T47D (cell line): ENCODE measurements around the gene STPG1.

ENCODE experiments used
- DNase-seq, 2 experiments: peaks; one replicate each; pipeline versions ENCODE4 v3.0.0 to v3.0.0-alpha.2; 2011 to 2012; ENCODE audit warnings: low read depth in 1 of 2, low spot score in 1 of 2
- JUND ChIP-seq: IDR thresholded peaks from 2 replicates; pipeline ENCODE4 v1.6.1; 2012; ENCODE audit warnings: low read depth
- in situ Hi-C: cut with HindIII; loops from 2 replicates; pipeline ENCODE4 v1.10.0; 2016; ENCODE audit warnings: low sequenced_read_pairs, low pct_unique_long_range_greater_than_20kb

The STPG1 gene

GRCh38 chr1:24366707-24367106 is 46.9 kb downstream of the STPG1 start:
- TF ChIP-seq JUND: no peak
- in situ Hi-C loops: no loop called here
- no peak for DNase-seq

- TF ChIP-seq JUND: no peak
- in situ Hi-C loops: no loop called here
- no peak for DNase-seq
Measured at GRCh38 chr1:24364975-24365678, 48.5 kb downstream of the STPG1 start.

GRCh38 chr1:24364605-24364974 is 49.0 kb downstream of the STPG1 start:
- in situ Hi-C loops: no loop called here
- DNase-seq: no peak
- no peak for TF ChIP-seq JUND

GRCh38 chr1:24363994-24364393 is 49.6 kb downstream of the STPG1 start:
- DNase-seq: no peak
- no peak for TF ChIP-seq JUND
- in situ Hi-C loops: no loop called here

GRCh38 chr1:24362982-24363614 is 50.5 kb downstream of the STPG1 start:
- TF ChIP-seq JUND: no peak
- in situ Hi-C loops: no loop called here
- DNase-seq: no peak

GRCh38 chr1:24362396-24362795 is 51.2 kb downstream of the STPG1 start:
- TF ChIP-seq JUND: no peak
- DNase-seq: no peak
- in situ Hi-C loops: no loop called here

- no peak for DNase-seq
- TF ChIP-seq JUND: no peak
- in situ Hi-C loops: no loop called here
Measured at GRCh38 chr1:24361811-24362210, 51.8 kb downstream of the STPG1 start.

GRCh38 chr1:24360681-24361080 is 52.9 kb downstream of the STPG1 start:
- in situ Hi-C loops: no loop called here
- no peak for TF ChIP-seq JUND
- DNase-seq: no peak

- in situ Hi-C loops: no loop called here
Measured at GRCh38 chr1:24357038-24357437, 56.5 kb downstream of the STPG1 start.

GRCh38 chr1:24355466-24355865 is 58.1 kb downstream of the STPG1 start:
- no peak for DNase-seq
- no peak for TF ChIP-seq JUND
- in situ Hi-C loops: no loop called here

More at GRCh38 chr1:24357038-24357437, 56.5 kb downstream of the STPG1 start:
- TF ChIP-seq JUND: no peak
- DNase-seq: no peak

GRCh38 chr1:24353292-24353891 is 60.2 kb downstream of the STPG1 start:
- in situ Hi-C loops: no loop called here
- DNase-seq: no peak

GRCh38 chr1:24351918-24352627 is 61.5 kb downstream of the STPG1 start:
- no peak for DNase-seq
- TF ChIP-seq JUND: no peak

More at GRCh38 chr1:24353292-24353891, 60.2 kb downstream of the STPG1 start:
- TF ChIP-seq JUND: no peak

GRCh38 chr1:24351247-24351646 is 62.3 kb downstream of the STPG1 start:
- no peak for TF ChIP-seq JUND
- DNase-seq: no peak

More at GRCh38 chr1:24351918-24352627, 61.5 kb downstream of the STPG1 start:
- in situ Hi-C loops: no loop called here

More at GRCh38 chr1:24351247-24351646, 62.3 kb downstream of the STPG1 start:
- in situ Hi-C loops: no loop called here
